DND-41 (cell line): ENCODE results near the gene TFEC.
"Not testable (repeated sequence)": the region's sequence is repeated elsewhere in the genome, so short reads cannot be mapped to it uniquely, and the experiment has no call there.

Experiments used
- ATAC-seq: fragments of 200-7000 bp; cut with Tn5 transposase; 3 replicates; pipeline ENCODE4 v1.9.1; 2021; ENCODE audit warnings: low read depth; ENCODE audit not compliant: insufficient read depth
- DNase-seq: peaks from one replicate; pipeline ENCODE4 v3.0.0-alpha.2; 2020
- H2AFZ ChIP-seq: 2 replicates; pipeline ENCODE4 v1.6.0; 2012; ENCODE audit warnings: low read depth, low read length
- H3K27ac ChIP-seq: 2 replicates; pipeline ENCODE4 v1.5.1; 2012; ENCODE audit warnings: low read length, inconsistent platforms
- H3K27me3 ChIP-seq: fragments of 200-600 bp; sonication (generic); 2 replicates; pipeline ENCODE4 v1.6.0; 2012; ENCODE audit warnings: low read length, mild to moderate bottlenecking, inconsistent platforms; ENCODE audit not compliant: insufficient read depth, poor library complexity
- H3K36me3 ChIP-seq: 2 replicates; pipeline ENCODE4 v1.5.1; 2012; ENCODE audit warnings: low read length, inconsistent platforms; ENCODE audit not compliant: insufficient read depth
- H3K4me1 ChIP-seq: 2 replicates; pipeline ENCODE4 v1.5.1; 2012; ENCODE audit warnings: mild to moderate bottlenecking, low read length; ENCODE audit not compliant: insufficient read depth
- H3K4me2 ChIP-seq: 2 replicates; pipeline ENCODE4 v1.6.0; 2012; ENCODE audit warnings: mild to moderate bottlenecking, moderate library complexity, low read length, inconsistent platforms; ENCODE audit not compliant: insufficient read depth
- H3K4me3 ChIP-seq, 2 experiments: fragments of 200-600 bp in 1 of 2; shearing (Covaris generic) in 1 of 2; 2 replicates each; pipeline ENCODE4 v1.5.1; 2012 to 2016; ENCODE audit warnings: inconsistent platforms in 2 of 2, low read length in 2 of 2, mild to moderate bottlenecking in 2 of 2, low read depth in 1 of 2, moderate library complexity in 1 of 2
- H3K79me2 ChIP-seq: 2 replicates; pipeline ENCODE4 v1.6.0; 2012; ENCODE audit warnings: low read length, inconsistent platforms; ENCODE audit not compliant: insufficient read depth
- H3K9ac ChIP-seq: 2 replicates; pipeline ENCODE4 v1.6.0; 2012; ENCODE audit warnings: low read depth, mild to moderate bottlenecking, inconsistent platforms, low read length, moderate library complexity
- H3K9me3 ChIP-seq: 2 replicates; pipeline ENCODE4 v1.5.1; 2012; ENCODE audit warnings: low read length, moderate library complexity, mild to moderate bottlenecking, inconsistent platforms; ENCODE audit not compliant: insufficient read depth, severe bottlenecking
- H4K20me1 ChIP-seq: 2 replicates; pipeline ENCODE4 v1.6.0; 2012; ENCODE audit warnings: low read length; ENCODE audit not compliant: insufficient read depth
- CTCF ChIP-seq: IDR thresholded peaks from 2 replicates; pipeline ENCODE4 v1.5.1; 2012; ENCODE audit warnings: borderline replicate concordance, low read length, moderate library complexity, mild to moderate bottlenecking; ENCODE audit not compliant: poor library complexity, severe bottlenecking; ENCODE audit errors: extremely low read depth
- EZH2 ChIP-seq: IDR thresholded peaks from 3 replicates; pipeline ENCODE4 v1.6.1; 2012; ENCODE audit warnings: borderline replicate concordance, low read depth, mild to moderate bottlenecking, moderate library complexity, low read length, inconsistent platforms; ENCODE audit not compliant: severe bottlenecking

TFEC gene

DNA sequence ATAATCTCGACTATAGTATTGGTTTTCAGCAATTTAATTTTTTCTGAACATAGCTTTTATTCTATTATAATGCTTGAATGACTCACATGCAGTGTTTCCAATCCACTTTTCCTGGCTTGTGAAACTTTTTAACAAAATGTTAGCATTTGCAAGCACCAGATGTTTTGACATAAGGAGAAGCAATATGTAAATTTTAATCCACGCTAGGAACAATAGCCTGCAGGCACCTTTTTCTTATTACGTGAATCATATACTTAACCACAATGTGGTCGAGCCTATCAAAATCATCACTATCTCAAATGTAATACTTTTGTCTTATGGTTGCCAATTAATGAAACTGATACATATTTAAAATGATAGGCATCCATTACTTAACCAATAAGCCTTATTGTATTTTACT lies 97.1 kb downstream of the TFEC start:
- H3K36me3 ChIP-seq: no peaks in the 10 kb centered on the region
- no peaks in the 10 kb centered on the region for H3K79me2 ChIP-seq
- no peaks in the 10 kb centered on the region for H3K9me3 ChIP-seq
- DNase-seq (no peak), ATAC-seq (no peak)
- H3K27ac ChIP-seq: no peak overlapping the region
- H2AFZ ChIP-seq: no peak overlapping the region
- no peaks in the 10 kb centered on the region for H3K4me1 ChIP-seq
- H4K20me1 ChIP-seq: no peaks in the 10 kb centered on the region
- no peak overlapping the region for H3K4me2 ChIP-seq
- H3K27me3 ChIP-seq: no peaks in the 10 kb centered on the region
- H3K4me3 ChIP-seq: no peak overlapping the region
- H3K9ac ChIP-seq: no peak overlapping the region
- TF ChIP-seq CTCF: no peak
- TF ChIP-seq EZH2: no peak

- no peaks in the 10 kb centered on the region for H3K36me3 ChIP-seq
- no peak overlapping the region for H3K4me2 ChIP-seq
- no peak overlapping the region for H2AFZ ChIP-seq
- no peaks in the 10 kb centered on the region for H4K20me1 ChIP-seq
- no peaks in the 10 kb centered on the region for H3K27me3 ChIP-seq
- H3K4me1 ChIP-seq: no peaks in the 10 kb centered on the region
- H3K4me3 ChIP-seq: no peak overlapping the region
- no peaks in the 10 kb centered on the region for H3K79me2 ChIP-seq
- DNase-seq (no peak), ATAC-seq (no peak)
- H3K9me3 ChIP-seq: no peaks in the 10 kb centered on the region
- H3K9ac ChIP-seq: no peak overlapping the region
- no peak overlapping the region for H3K27ac ChIP-seq
- TF ChIP-seq EZH2 (no peak), CTCF (no peak)
Measured at GRCh38 chr7:115932880-115933279, 97.7 kb downstream of the TFEC start.

DNA sequence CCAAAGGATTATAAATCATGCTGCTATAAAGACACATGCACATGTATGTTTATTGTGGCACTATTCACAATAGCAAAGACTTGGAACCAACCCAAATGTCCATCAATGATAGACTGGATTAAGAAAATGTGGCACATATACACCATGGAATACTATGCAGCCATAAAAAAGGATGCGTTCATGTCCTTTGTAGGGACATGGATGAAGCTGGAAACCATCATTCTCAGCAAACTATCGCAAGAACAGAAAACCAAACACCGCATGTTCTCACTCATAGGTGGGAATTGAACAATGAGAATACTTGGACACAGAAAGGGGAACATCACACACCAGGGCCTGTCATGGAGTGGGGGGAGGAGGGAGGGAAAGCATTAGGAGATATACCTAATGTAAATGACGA lies 100.4 kb downstream of the TFEC start:
- not testable (repeated sequence) for H3K36me3 ChIP-seq, H4K20me1 ChIP-seq, H3K9ac ChIP-seq, H3K4me3 ChIP-seq, H3K4me2 ChIP-seq, H3K79me2 ChIP-seq, H2AFZ ChIP-seq, H3K9me3 ChIP-seq, H3K27ac ChIP-seq, H3K27me3 ChIP-seq, H3K4me1 ChIP-seq, DNase-seq, ATAC-seq

GRCh38 chr7:115929736-115930135 lies 100.8 kb downstream of the TFEC start:
- H4K20me1 ChIP-seq, ATAC-seq, H3K9me3 ChIP-seq, H3K4me2 ChIP-seq, H2AFZ ChIP-seq, DNase-seq, H3K27me3 ChIP-seq, H3K9ac ChIP-seq, H3K36me3 ChIP-seq, H3K4me3 ChIP-seq, H3K27ac ChIP-seq, H3K4me1 ChIP-seq, H3K79me2 ChIP-seq: not testable (repeated sequence)
